Testis (tissue), 3 donors: Measurements from ENCODE around the gene ZNF273. TPM values are rescaled to one million over a fixed set of nuclear protein-coding genes. Genes with fewer than 3 reads are reported as not detected.
"Not testable (repeated sequence)": the region's sequence is repeated elsewhere in the genome, so short reads cannot be mapped to it uniquely, and the experiment has no call there.

Experiments used
- DNase-seq: peaks from one replicate; pipeline ENCODE4 v3.0.0-alpha.2; 2019
- H3K27ac ChIP-seq, 2 donors: fragments of 200-600 bp; sonication (generic); one replicate each; pipeline ENCODE4 v1.5.1; 2019
- H3K27me3 ChIP-seq: fragments of 200-600 bp; sonication (generic); one replicate; pipeline ENCODE4 v1.5.1; 2019
- H3K36me3 ChIP-seq: fragments of 200-600 bp; sonication (generic); one replicate; pipeline ENCODE4 v1.5.1; 2017; ENCODE audit warnings: low read depth; ENCODE audit errors: missing control alignments
- H3K4me1 ChIP-seq: fragments of 200-600 bp; sonication (generic); one replicate; pipeline ENCODE4 v1.5.1; 2019
- H3K4me3 ChIP-seq, 2 donors: fragments of 200-600 bp; sonication (generic); one replicate each; pipeline ENCODE4 v1.5.1; 2017 to 2019
- H3K9me3 ChIP-seq: fragments of 200-600 bp; sonication (generic); one replicate; pipeline ENCODE4 v1.5.1; 2017
- POLR2A ChIP-seq: fragments of 450-650 bp; IDR thresholded peaks from one replicate; pipeline ENCODE4 v1.6.1; 2017; ENCODE audit warnings: antibody characterized with exemption, mild to moderate bottlenecking, moderate library complexity
- WGBS, 2 donors: methylation state at CpG; one replicate each; pipeline ENCODE4 v1.1.5; 2018; 5-methylcytosine and 5-hydroxymethylcytosine counted together
- intact Hi-C: fragments of 100-400 bp; cut with DNase I; formaldehyde crosslinking; loops from one replicate; pipeline ENCODE4 v1.15.1; 2023; ENCODE audit warnings: low total_unique reads
- polyA plus RNA-seq: library from polyadenylated mRNA; stranded (reverse); fragments of 350-450 nt; fragmentation: Illumina TruSeq; extraction: RNeasy Lipid Tissue Mini Kit (QIAGEN cat#74804); gene quantifications from one replicate; pipeline ENCODE4 v1.2.3, GENCODE V29; 2014; ENCODE audit warnings: low read depth, low replicate concordance; ENCODE audit not compliant: insufficient read depth
- total RNA-seq, 2 donors: library from RNA; depleted of rRNA; stranded (reverse); fragments of >200 nt; gene quantifications; one replicate each; pipeline ENCODE4 v1.2.3, GENCODE V29; 2016
- TF ChIP-seq, protein P1 (sequence below), 3 experiments: fragments of 450-650 bp in 2 of 3; fragments of 200-600 bp in 1 of 3; sonication (generic) in 1 of 3; IDR thresholded peaks; one replicate each; pipeline ENCODE4 v1.5.1; 2016 to 2019; ENCODE audit warnings: antibody characterized with exemption in 3 of 3, mild to moderate bottlenecking in 2 of 3, moderate library complexity in 1 of 3

The ZNF273 gene
- total and polyA plus RNA-seq, 3 donors from 2014 or later: 10.6 to 36.0 (median 13.6) TPM

DNA sequence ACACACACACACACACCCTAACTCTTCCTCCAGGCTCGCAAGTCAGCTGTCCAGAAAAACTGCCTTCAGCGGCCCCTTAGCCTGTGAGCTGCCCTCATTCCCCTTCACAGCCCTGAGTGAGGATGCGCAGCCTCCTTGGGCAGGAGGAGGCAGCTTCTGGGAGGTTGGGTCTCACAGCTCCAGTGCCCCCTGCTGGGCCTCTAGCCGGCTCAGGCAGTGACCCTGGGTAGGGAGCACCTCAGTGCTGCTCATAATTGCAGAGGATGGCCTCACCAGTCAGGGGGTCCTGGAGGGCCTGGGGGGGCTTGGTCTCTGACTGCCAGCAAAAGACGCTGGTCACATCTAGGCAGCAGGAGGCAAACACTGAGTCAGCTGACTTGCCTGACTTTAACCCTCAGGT, 43.7 kb downstream of the ZNF273 start:
- TF ChIP-seq, protein P1, sequence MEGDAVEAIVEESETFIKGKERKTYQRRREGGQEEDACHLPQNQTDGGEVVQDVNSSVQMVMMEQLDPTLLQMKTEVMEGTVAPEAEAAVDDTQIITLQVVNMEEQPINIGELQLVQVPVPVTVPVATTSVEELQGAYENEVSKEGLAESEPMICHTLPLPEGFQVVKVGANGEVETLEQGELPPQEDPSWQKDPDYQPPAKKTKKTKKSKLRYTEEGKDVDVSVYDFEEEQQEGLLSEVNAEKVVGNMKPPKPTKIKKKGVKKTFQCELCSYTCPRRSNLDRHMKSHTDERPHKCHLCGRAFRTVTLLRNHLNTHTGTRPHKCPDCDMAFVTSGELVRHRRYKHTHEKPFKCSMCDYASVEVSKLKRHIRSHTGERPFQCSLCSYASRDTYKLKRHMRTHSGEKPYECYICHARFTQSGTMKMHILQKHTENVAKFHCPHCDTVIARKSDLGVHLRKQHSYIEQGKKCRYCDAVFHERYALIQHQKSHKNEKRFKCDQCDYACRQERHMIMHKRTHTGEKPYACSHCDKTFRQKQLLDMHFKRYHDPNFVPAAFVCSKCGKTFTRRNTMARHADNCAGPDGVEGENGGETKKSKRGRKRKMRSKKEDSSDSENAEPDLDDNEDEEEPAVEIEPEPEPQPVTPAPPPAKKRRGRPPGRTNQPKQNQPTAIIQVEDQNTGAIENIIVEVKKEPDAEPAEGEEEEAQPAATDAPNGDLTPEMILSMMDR (IDR thresholded peaks at IDR 0.05): no peak
- TF ChIP-seq POLR2A: no peak
- intact Hi-C loops: no loop called here
- Histone ChIP-seq H3K36me3 (no peaks in the 10 kb centered on the region), H3K9me3 (no peaks in the 10 kb centered on the region), H3K27ac (no peak overlapping the region), H3K4me3 (peak overlapping the region; percentile 45 to 60), H3K4me1 (peaks cover 12% of the 10 kb centered on the region), H3K27me3 (no peaks in the 10 kb centered on the region)
- DNase-seq: peak; percentile 40
- 23 to 42% methylated on average over 5 of the region's 5 CpGs for WGBS, 2 donors

DNA sequence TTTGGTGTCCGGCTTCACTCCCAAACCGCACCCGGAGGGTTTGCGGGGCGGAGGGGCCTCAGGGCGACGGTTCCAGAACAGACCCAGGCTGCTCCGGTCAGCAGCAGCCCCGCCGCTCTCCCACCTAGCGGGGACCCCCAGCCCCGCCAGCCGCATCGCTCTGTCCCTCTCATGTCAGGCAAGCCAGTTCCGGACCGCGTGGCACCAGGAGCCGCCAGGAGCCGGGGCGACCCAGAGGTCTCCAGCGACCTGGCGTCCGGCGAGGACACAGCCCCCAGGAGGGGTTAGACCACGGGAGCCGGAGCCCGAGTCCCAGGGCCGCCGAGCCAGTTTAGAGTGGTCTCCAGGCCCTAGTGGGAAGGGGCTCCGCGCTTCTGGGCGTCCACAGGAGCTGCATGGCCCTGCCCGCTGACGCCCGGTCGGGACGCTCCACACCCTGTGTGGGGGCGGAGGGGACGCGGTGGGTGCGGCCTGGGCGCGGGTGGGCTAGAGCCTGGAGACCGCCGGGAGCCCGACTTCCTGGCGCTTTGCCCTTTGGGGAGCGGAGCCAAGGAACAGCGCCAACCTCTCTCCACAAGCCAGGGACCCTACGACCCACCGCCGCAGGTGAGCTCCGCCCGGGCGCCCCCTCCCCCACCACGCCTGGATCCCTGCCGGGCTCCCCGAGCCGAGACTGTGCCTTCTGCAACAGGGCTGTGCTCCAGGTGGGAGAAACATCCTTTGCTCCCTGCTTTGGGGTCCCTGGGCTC, 44.4 kb downstream of the ZNF273 start:
- Histone ChIP-seq H3K9me3 (no peaks in the 10 kb centered on the region), H3K4me3 (peak overlapping the region; percentile 45 to 60), H3K27me3 (no peaks in the 10 kb centered on the region), H3K36me3 (no peaks in the 10 kb centered on the region), H3K4me1 (peaks cover 12% of the 10 kb centered on the region), H3K27ac (no peak overlapping the region)
- intact Hi-C loops: no loop called here
- no peak for DNase-seq
- 0 to 2% methylated on average over 1 to 38 of the region's 59 CpGs for WGBS, 2 donors
- no peak for TF ChIP-seq POLR2A
- TF ChIP-seq, protein P1 (IDR thresholded peaks at IDR 0.05): no peak

DNA sequence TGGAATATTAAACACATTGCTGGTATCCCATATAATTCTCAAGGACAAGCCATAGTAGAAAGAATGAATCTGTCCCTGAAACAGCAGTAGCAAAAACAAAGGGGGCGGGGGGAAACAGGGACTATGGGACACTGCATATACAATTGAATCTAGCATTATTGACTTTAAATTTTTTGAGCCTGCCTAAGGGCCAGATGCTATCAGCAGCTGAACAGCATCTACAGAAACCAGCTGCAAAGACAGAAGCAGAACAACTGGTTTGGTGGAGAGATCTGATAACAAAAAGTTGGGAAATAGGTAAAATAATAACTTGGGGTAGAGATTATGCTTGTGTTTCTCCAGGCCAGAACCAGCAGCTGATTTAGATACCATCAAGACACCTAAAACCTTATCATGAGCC, 45.7 kb downstream of the ZNF273 start:
- H3K27me3 ChIP-seq, H3K36me3 ChIP-seq, H3K27ac ChIP-seq, DNase-seq, H3K9me3 ChIP-seq, H3K4me3 ChIP-seq, intact Hi-C loops: not testable (repeated sequence)
- WGBS, 2 donors: 91 to 94% methylated on average over 1 of the region's 1 CpG
- peaks cover 12% of the 10 kb centered on the region for H3K4me1 ChIP-seq

DNA sequence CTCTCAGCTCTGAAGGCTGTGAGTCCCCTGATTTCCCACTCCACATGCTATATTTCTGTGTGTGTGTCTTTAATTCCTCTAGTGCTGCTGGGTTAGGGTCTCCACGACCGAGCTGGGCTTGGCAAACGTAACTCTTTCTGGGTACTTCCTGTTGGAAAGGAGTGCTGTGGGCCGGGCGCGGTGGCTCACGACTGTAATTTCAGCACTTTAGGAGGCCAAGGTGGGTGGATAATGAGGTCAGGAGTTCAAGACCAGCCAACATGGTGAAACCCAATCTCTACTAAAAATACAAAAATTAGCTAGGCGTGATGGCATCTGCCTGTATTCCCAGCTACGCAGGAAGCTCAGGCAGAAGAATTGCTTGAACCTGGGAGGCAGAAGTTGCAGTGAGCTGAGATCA, 47.6 kb downstream of the ZNF273 start:
- WGBS, 2 donors: 64 to 67% methylated on average over 7 to 9 of the region's 9 CpGs

DNA sequence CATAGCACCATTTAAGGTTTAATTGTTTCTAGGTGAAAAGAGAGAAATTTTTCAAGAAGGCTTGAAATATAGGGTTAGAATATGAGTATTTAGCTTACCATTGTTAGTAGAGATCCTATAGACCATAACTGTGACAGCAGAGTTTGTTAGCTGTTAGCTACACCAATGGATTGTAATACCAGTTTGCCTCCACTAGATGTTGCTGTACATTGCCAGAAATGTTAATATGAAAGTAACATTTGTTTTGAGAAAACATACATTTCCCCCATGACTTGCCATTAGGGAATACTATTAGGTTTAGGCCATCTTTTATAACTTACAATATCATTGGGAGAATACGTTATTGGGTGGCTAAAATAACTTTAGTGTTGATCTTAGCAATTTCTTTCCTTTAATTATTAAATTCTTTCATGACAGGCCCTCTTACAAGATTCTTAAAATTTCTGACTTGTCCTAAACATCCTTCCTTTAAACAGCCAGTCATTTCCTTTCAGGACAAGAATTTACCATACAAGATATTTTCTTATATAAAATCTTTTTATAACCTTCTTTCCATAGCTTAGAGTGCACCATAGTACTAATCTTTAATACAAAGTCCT, 48.3 kb downstream of the ZNF273 start:
- intact Hi-C loops: loop anchor here (5.0 kb wide), 1 partner anchor 356 kb away; no protein-coding TSS in a partner anchor
- WGBS, 2 donors: 27 to 35% methylated on average over 1 of the region's 1 CpG
- TF ChIP-seq POLR2A: no peak
- TF ChIP-seq, protein P1 (IDR thresholded peaks at IDR 0.05): peak; percentile 69 to 85 (median 74)
- DNase-seq: no peak
- Histone ChIP-seq H3K4me1 (peaks cover 12% of the 10 kb centered on the region), H3K4me3 (no peak overlapping the region), H3K9me3 (no peaks in the 10 kb centered on the region), H3K27ac (no peak overlapping the region), H3K36me3 (no peaks in the 10 kb centered on the region), H3K27me3 (no peaks in the 10 kb centered on the region)

More for the DNA sequence above, 47.6 kb downstream of the ZNF273 start:
- not testable (repeated sequence) for DNase-seq, H3K9me3 ChIP-seq, H3K4me3 ChIP-seq, H3K27ac ChIP-seq, H3K27me3 ChIP-seq, H3K36me3 ChIP-seq
- intact Hi-C loops: loop anchor here (5.0 kb wide), 1 partner anchor 357 kb away; no protein-coding TSS in a partner anchor
- H3K4me1 ChIP-seq: peaks cover 12% of the 10 kb centered on the region
